Natural killer cell (primary cell): ENCODE data around the gene RCAN2. TPM values are rescaled to one million over a fixed set of nuclear protein-coding genes. Genes with fewer than 3 reads are reported as not detected.

Experiments
- ATAC-seq, 3 donors: fragments of 150-1000 bp in 2 of 3; fragments of 200-7000 bp in 1 of 3; cut with Tn5 transposase; 1 replicate in 1 of 3; 2 replicates in 2 of 3; pipeline ENCODE4 v1.10.0; 2021; ENCODE audit warnings: mild to moderate bottlenecking in 2 of 3, moderate library complexity in 2 of 3
- DNase-seq, 2 donors: peaks; one replicate each; pipeline versions ENCODE4 v3.0.0 to v3.0.0-alpha.2; 2013 to 2021; ENCODE audit warnings: mixed read lengths in 1 of 2
- H3K27ac ChIP-seq: one replicate; pipeline ENCODE4 v1.5.1; 2013; ENCODE audit warnings: mild to moderate bottlenecking, low read length
- H3K27me3 ChIP-seq: one replicate; pipeline ENCODE4 v1.6.1; 2013; ENCODE audit warnings: low read length; ENCODE audit not compliant: control insufficient read depth, insufficient read depth
- H3K36me3 ChIP-seq: one replicate; pipeline ENCODE4 v1.6.1; 2013; ENCODE audit warnings: low read length; ENCODE audit not compliant: control insufficient read depth, insufficient read depth
- H3K4me1 ChIP-seq: one replicate; pipeline ENCODE4 v1.6.1; 2013; ENCODE audit warnings: low read length; ENCODE audit not compliant: control insufficient read depth, insufficient read depth
- H3K4me3 ChIP-seq: one replicate; pipeline ENCODE4 v1.5.1; 2013; ENCODE audit warnings: low read length
- H3K9me3 ChIP-seq: one replicate; pipeline ENCODE4 v1.6.1; 2013; ENCODE audit warnings: low read length; ENCODE audit not compliant: control insufficient read depth, insufficient read depth
- H3K27ac Mint-ChIP-seq, 2 donors: one replicate each; pipeline ENCODE4 v1.8.0; 2022; ENCODE audit warnings: mild to moderate bottlenecking in 2 of 2, mixed read lengths in 2 of 2, moderate library complexity in 1 of 2
- H3K27me3 Mint-ChIP-seq, 2 donors: one replicate each; pipeline ENCODE4 v1.8.0; 2022; ENCODE audit warnings: low read depth in 2 of 2, mixed read lengths in 2 of 2
- H3K36me3 Mint-ChIP-seq: one replicate; pipeline ENCODE4 v1.8.0; 2022; ENCODE audit warnings: mixed read lengths
- H3K4me1 Mint-ChIP-seq, 2 donors: one replicate each; pipeline ENCODE4 v1.8.0; 2022; ENCODE audit warnings: mixed read lengths in 2 of 2
- H3K4me3 Mint-ChIP-seq: one replicate; pipeline ENCODE4 v1.8.0; 2022; ENCODE audit warnings: mild to moderate bottlenecking, moderate library complexity, mixed read lengths
- H3K9me3 Mint-ChIP-seq, 2 donors: one replicate each; pipeline ENCODE4 v1.8.0; 2022; ENCODE audit warnings: mixed read lengths in 2 of 2
- WGBS: methylation state at CpG from one replicate; pipeline ENCODE4 v1.1.7; 2013; ENCODE audit warnings: missing lambda C conversion rate; ENCODE audit not compliant: insufficient coverage; 5-methylcytosine and 5-hydroxymethylcytosine counted together
- intact Hi-C: fragments of 100-400 bp; cut with micrococcal nuclease; formaldehyde crosslinking; loops from one replicate; pipeline ENCODE4 v1.14.2; 2022
- total RNA-seq, 4 donors: library from RNA; stranded (reverse); fragments of 120-200 nt in 1 of 4; gene quantifications; one replicate each; pipeline versions ENCODE4 v1.2.3 to v1.2.4, GENCODE V29; 2013 to 2022
- TF ChIP-seq, protein P1 (sequence below): fragments of 200-600 bp; IDR thresholded peaks from one replicate; pipeline ENCODE4 v1.8.0; 2022; ENCODE audit warnings: antibody characterized with exemption

Gene RCAN2
- total RNA-seq, 3 donors from 2014 or later (not counting 1 experiment from before 2014, with no cell fraction given), result 0.43 TPM; not detected in 2

DNA sequence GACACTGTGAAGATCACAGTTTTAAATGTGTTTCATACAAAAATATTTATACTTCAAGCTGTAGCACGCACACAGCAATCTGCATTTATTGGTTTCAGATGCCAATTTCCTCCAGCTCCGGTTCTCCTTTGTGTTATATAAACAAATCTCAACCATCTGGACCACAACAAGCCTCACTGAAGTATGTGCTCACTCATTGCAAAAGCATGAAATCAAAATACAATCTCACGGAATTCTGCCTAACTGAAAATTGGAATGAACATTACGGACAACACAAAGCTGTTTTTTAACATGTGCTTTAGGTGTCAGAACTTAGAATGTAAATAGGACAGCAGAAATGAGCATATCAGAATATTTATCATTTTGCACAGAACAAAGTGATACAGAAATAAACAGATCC is 38.0 kb downstream of the RCAN2 start:
- Mint-ChIP-seq H3K27me3 (peaks cover 10 to 74% of the 10 kb centered on the region in 2 donors), H3K27ac (no peak overlapping the region), H3K9me3 (peaks cover 0 to 4% of the 10 kb centered on the region in 2 donors), H3K36me3 (peaks cover 9% of the 10 kb centered on the region), H3K4me1 (no peaks in the 10 kb centered on the region), H3K4me3 (no peak overlapping the region)
- TF ChIP-seq, protein P1, sequence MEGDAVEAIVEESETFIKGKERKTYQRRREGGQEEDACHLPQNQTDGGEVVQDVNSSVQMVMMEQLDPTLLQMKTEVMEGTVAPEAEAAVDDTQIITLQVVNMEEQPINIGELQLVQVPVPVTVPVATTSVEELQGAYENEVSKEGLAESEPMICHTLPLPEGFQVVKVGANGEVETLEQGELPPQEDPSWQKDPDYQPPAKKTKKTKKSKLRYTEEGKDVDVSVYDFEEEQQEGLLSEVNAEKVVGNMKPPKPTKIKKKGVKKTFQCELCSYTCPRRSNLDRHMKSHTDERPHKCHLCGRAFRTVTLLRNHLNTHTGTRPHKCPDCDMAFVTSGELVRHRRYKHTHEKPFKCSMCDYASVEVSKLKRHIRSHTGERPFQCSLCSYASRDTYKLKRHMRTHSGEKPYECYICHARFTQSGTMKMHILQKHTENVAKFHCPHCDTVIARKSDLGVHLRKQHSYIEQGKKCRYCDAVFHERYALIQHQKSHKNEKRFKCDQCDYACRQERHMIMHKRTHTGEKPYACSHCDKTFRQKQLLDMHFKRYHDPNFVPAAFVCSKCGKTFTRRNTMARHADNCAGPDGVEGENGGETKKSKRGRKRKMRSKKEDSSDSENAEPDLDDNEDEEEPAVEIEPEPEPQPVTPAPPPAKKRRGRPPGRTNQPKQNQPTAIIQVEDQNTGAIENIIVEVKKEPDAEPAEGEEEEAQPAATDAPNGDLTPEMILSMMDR, result no peak
- intact Hi-C loops, result no loop called here
- no peak for ATAC-seq
- Histone ChIP-seq H3K9me3 (no peaks in the 10 kb centered on the region), H3K4me3 (no peak overlapping the region), H3K27me3 (no peaks in the 10 kb centered on the region), H3K36me3 (no peaks in the 10 kb centered on the region), H3K27ac (no peak overlapping the region), H3K4me1 (no peaks in the 10 kb centered on the region)
- DNase-seq, result no peak
- WGBS, result 74% methylated on average over 4 of the region's 4 CpGs

DNA sequence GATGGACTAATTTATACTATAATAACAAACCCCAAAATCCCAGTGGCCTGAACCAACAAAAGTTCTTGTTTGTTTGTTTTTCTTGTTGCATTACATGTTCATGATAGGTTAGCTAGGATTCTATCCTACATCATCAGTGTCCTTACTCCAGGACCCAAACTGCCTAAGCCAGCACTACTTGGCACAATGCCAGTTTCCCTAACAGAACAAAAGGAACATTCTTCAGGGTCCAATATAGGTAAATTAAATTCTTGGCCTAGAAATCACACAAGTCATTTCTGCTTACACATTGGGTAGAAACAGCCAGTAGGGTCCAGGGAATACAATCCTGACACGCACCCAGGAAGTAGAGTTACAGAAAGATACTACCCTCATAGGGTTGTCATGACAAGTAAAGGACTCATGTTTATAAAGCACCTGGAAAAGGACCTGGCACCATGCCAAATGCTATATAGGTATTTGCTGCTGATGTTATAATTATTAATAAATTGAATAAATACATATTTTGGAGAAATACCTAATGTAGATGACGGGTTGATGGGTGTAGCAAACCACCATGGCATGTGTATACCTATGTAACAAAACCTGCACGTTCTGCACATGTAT is 38.8 kb downstream of the RCAN2 start:
- peaks cover 11 to 74% of the 10 kb centered on the region in 2 donors for H3K27me3 Mint-ChIP-seq
- intact Hi-C loops, result no loop called here
- no peak overlapping the region for H3K4me3 ChIP-seq
- no peaks in the 10 kb centered on the region for H3K27me3 ChIP-seq
- no peak overlapping the region for H3K27ac Mint-ChIP-seq
- TF ChIP-seq, protein P1, result no peak
- no peak overlapping the region for H3K27ac ChIP-seq
- peaks cover 14% of the 10 kb centered on the region for H3K36me3 Mint-ChIP-seq
- H3K4me1 Mint-ChIP-seq, result no peaks in the 10 kb centered on the region
- no peaks in the 10 kb centered on the region for H3K4me1 ChIP-seq
- DNase-seq (no peak), ATAC-seq (no peak)
- WGBS, result 93% methylated on average over 2 of the region's 3 CpGs
- H3K9me3 Mint-ChIP-seq, result peaks cover 0 to 6% of the 10 kb centered on the region in 2 donors
- no peak overlapping the region for H3K4me3 Mint-ChIP-seq
- no peaks in the 10 kb centered on the region for H3K36me3 ChIP-seq
- H3K9me3 ChIP-seq, result no peaks in the 10 kb centered on the region

DNA sequence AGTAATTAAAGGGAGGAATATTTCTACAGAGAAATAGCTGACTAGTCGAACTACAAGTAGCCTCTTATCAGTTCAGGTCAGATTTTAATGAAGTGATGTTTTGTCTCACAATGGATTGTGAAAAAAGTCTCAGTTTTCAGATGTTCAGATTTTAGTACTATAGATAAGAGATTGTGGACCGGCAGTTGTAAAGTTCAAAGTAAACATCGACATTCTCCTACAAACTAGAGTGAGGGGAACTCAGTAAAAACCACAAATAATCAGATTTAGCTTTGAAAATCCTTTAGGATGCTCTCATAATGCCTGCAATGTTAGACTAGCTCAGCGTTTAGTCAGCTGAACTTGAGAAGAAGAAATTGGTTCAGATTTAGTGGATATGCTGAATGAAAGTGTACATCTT is 39.9 kb downstream of the RCAN2 start:
- H3K36me3 ChIP-seq, result no peaks in the 10 kb centered on the region
- DNase-seq (no peak), ATAC-seq (no peak)
- no peak overlapping the region for H3K4me3 ChIP-seq
- Mint-ChIP-seq H3K4me1 (no peaks in the 10 kb centered on the region), H3K36me3 (peaks cover 14% of the 10 kb centered on the region), H3K27me3 (peaks cover 9 to 74% of the 10 kb centered on the region in 2 donors), H3K27ac (no peak overlapping the region), H3K9me3 (peaks cover 0 to 6% of the 10 kb centered on the region in 2 donors), H3K4me3 (no peak overlapping the region)
- H3K27ac ChIP-seq, result no peak overlapping the region
- no peaks in the 10 kb centered on the region for H3K4me1 ChIP-seq
- H3K27me3 ChIP-seq, result no peaks in the 10 kb centered on the region
- no peaks in the 10 kb centered on the region for H3K9me3 ChIP-seq
- TF ChIP-seq, protein P1, result no peak
- WGBS, result 73% methylated on average over 2 of the region's 4 CpGs
- intact Hi-C loops, result no loop called here
